Measurements from ENCODE around the gene MIER2.

The MIER2 gene

DNA sequence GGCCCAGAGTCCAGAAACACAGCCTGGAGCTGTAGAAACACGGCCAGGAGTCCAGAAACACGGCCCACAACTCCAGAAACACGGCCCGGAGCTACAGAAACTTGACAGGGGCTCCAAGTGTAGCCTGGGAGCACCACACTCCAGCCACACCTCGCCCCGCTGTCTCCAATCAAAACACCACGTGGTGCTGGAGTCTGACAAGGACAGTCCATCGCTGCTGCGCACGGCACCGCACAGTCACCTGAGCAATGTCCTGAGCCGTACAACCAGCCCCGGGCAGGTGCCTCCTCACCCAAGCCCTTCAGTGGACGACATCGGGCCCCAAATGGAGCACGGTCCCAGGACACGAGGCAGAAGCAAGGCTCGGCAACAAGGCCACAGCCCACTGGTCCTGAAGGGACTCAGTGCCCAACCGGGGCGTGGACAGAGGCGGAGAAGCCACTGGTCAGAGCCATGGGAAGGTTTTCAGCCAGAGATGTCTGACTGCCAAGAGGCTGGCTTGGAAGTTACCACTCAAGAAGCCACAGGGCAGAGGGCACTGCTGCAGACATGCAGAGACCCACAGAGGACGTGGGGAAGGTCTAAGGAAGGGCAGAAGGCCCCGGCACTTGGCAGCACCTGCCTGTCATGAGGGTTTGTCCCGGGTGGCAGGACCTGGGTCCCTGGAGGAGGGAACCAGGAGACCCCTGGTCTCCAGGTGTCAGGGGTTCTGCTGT is 33.7 kb downstream of the MIER2 start:
- H3K4me1 ChIP-seq (ENCODE audit: control insufficient read depth, insufficient read depth, low read length): no peaks in the 10 kb centered on the region
- no peak overlapping the region for H3K9ac ChIP-seq (ENCODE audit: low read depth, low read length)
- no peaks in the 10 kb centered on the region for H3K27me3 ChIP-seq (ENCODE audit: control insufficient read depth, insufficient read depth, low read length)
- H3K4me2 ChIP-seq (ENCODE audit: low read length): no peak overlapping the region
- peaks cover 75% of the 10 kb centered on the region for H3K36me3 ChIP-seq (ENCODE audit: insufficient read depth, low read length)
- H3K4me3 ChIP-seq (ENCODE audit: low read length): no peak overlapping the region
- no peaks in the 10 kb centered on the region for H3K9me3 ChIP-seq (replicated peaks; ENCODE audit: low read length)

DNA sequence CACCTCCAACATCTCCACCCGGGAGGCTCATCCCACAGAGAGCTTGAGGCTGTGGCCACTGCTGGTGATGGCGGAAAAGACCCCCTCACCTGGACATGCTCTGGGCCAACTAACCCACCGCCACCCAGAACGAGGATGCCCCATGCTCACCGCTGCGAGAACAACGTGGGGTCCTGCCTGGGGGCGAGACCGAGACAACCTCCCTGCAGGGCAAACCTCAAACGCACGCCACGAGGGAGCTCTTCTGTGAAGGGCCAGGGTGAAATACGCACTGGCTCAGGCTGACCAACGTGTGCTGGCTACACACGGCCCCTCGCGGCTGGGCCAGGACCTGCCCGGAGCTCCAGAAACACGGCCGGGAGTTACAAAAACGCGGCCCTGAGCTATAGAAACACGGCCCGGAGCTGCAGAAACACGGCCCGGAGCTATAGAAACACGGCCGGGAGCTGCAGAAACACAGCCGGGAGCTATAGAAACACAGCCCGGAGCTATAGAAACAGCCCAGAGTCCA is 34.4 kb downstream of the MIER2 start:
- no peak overlapping the region for H3K9ac ChIP-seq (ENCODE audit: low read depth, low read length)
- no peaks in the 10 kb centered on the region for H3K4me1 ChIP-seq (ENCODE audit: control insufficient read depth, insufficient read depth, low read length)
- no peaks in the 10 kb centered on the region for H3K27me3 ChIP-seq (ENCODE audit: control insufficient read depth, insufficient read depth, low read length)
- no peak overlapping the region for H3K4me3 ChIP-seq (ENCODE audit: low read length)
- H3K9me3 ChIP-seq (replicated peaks; ENCODE audit: low read length): no peaks in the 10 kb centered on the region
- H3K4me2 ChIP-seq (ENCODE audit: low read length): no peak overlapping the region
- peaks cover 72% of the 10 kb centered on the region for H3K36me3 ChIP-seq (ENCODE audit: insufficient read depth, low read length)

DNA sequence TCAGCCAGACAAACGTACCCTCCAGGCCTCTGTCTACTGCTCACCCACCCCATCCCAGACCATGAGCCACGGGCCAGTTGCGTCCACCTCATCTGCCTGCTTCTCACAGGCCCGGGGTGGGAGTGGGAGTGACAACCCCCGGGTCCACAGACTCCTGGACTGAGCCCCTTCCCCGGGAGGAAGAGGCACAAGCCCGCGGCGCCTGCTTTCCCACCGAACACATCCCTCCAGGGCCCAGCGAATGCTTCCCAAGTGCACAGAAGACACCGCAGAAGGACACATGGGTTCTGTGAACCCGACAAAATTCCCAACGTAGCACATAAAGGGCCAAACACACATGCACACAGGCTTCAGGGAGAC is 35.4 kb downstream of the MIER2 start:
- no peak overlapping the region for H3K9ac ChIP-seq (ENCODE audit: low read depth, low read length)
- no peak overlapping the region for H3K4me2 ChIP-seq (ENCODE audit: low read length)
- no peaks in the 10 kb centered on the region for H3K4me1 ChIP-seq (ENCODE audit: control insufficient read depth, insufficient read depth, low read length)
- H3K36me3 ChIP-seq (ENCODE audit: insufficient read depth, low read length): peaks cover 65% of the 10 kb centered on the region
- no peak overlapping the region for H3K4me3 ChIP-seq (ENCODE audit: low read length)
- no peaks in the 10 kb centered on the region for H3K27me3 ChIP-seq (ENCODE audit: control insufficient read depth, insufficient read depth, low read length)
- no peaks in the 10 kb centered on the region for H3K9me3 ChIP-seq (replicated peaks; ENCODE audit: low read length)

DNA sequence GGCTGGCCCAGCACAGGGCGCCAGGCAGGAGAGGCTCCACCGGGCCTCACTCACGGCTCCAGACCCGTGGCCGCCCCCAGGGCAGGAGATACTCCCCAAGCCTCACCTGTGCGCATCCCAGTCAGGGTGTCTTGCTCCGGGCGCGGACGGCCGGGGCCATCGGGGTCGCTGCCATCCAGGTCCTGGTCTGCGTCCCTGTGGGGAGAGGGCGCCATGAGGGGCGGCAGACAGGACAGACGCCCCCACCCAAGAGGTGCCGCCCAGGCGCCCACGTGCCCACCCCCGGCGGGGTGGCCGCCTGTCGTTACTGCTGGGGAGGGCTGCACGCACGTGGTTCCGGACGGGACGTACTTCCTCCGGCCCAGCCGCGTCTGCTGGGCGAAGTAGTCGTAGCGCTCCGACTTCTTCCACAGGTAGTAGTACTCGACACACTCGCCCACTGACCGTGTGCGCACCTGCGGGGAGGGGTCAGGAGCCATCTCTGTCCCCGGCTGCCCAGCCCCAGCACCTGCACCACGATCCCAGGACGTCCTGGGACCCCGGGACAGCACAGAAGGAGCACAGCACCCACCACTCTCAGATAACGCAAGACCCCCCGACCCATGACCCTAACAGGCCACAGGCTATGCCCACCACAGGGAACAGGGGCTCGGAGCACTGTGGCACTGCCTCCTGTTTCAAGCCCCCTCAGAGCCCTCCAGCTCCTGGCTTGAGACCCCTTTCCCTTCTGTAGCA is 36.0 kb downstream of the MIER2 start:
- Histone ChIP-seq H3K36me3 (ENCODE audit: insufficient read depth, low read length) (peaks cover 59% of the 10 kb centered on the region), H3K9me3 (replicated peaks; ENCODE audit: low read length) (no peaks in the 10 kb centered on the region), H3K27me3 (ENCODE audit: control insufficient read depth, insufficient read depth, low read length) (no peaks in the 10 kb centered on the region), H3K4me2 (ENCODE audit: low read length) (no peak overlapping the region), H3K9ac (ENCODE audit: low read depth, low read length) (no peak overlapping the region), H3K4me3 (ENCODE audit: low read length) (no peak overlapping the region), H3K4me1 (ENCODE audit: control insufficient read depth, insufficient read depth, low read length) (no peaks in the 10 kb centered on the region)

DNA sequence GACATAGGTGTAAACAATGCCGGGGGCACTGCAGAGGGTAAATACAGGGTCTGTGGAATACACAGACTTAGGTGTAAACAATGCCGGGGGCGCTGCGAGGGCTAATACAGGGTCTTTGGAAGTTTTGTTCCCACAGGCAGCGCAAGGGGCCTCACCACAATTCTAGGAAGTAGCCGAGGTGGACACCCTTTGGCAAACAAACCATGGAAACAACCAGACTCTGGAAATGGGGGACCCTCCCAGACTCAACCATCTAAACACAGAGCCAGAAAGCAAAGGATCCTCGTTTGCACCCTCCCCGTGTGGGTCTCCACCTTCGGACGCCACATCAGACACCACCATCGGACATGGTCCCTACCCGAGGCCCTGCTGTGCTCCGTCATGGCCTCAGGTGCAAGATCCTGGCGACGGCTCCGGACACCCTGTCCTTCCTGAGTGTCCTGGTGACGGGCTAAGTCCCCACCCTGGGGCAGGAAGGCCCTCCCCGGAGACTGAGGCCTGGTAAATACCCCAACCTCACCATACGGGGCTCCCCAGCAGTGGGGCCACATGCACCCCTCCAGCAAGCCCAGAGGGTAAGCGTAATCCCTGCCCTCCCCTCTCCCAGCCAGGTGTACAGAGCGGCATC is 36.7 kb downstream of the MIER2 start:
- H3K9me3 ChIP-seq (replicated peaks; ENCODE audit: low read length): no peaks in the 10 kb centered on the region
- no peaks in the 10 kb centered on the region for H3K27me3 ChIP-seq (ENCODE audit: control insufficient read depth, insufficient read depth, low read length)
- no peaks in the 10 kb centered on the region for H3K4me1 ChIP-seq (ENCODE audit: control insufficient read depth, insufficient read depth, low read length)
- H3K4me3 ChIP-seq (ENCODE audit: low read length): no peak overlapping the region
- no peak overlapping the region for H3K9ac ChIP-seq (ENCODE audit: low read depth, low read length)
- H3K36me3 ChIP-seq (ENCODE audit: insufficient read depth, low read length): peaks cover 54% of the 10 kb centered on the region
- no peak overlapping the region for H3K4me2 ChIP-seq (ENCODE audit: low read length)

DNA sequence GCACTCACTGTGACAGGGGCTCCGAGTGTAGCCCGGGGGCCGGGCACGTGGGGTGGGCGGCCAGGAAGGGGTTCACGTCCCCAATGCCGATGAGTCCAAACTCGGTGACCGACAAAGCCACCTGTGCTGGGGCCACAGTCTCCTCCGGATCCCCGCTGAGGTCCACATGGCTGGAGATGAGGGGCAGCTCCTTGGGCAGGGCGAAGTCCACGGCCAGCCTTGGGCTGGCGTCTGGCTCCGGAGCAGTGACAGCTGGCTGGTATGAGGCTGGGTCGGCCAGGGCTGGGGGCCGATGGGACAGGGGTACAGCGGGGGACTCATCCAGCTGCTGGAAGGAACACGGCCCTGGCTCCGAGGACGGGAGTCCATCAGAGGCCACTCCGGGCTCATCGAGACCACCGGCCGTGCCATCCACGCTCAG is 37.5 kb downstream of the MIER2 start:
- H3K4me2 ChIP-seq (ENCODE audit: low read length): no peak overlapping the region
- H3K4me1 ChIP-seq (ENCODE audit: control insufficient read depth, insufficient read depth, low read length): no peaks in the 10 kb centered on the region
- H3K9me3 ChIP-seq (replicated peaks; ENCODE audit: low read length): no peaks in the 10 kb centered on the region
- no peak overlapping the region for H3K4me3 ChIP-seq (ENCODE audit: low read length)
- H3K27me3 ChIP-seq (ENCODE audit: control insufficient read depth, insufficient read depth, low read length): no peaks in the 10 kb centered on the region
- H3K36me3 ChIP-seq (ENCODE audit: insufficient read depth, low read length): peaks cover 54% of the 10 kb centered on the region
- H3K9ac ChIP-seq (ENCODE audit: low read depth, low read length): no peak overlapping the region

DNA sequence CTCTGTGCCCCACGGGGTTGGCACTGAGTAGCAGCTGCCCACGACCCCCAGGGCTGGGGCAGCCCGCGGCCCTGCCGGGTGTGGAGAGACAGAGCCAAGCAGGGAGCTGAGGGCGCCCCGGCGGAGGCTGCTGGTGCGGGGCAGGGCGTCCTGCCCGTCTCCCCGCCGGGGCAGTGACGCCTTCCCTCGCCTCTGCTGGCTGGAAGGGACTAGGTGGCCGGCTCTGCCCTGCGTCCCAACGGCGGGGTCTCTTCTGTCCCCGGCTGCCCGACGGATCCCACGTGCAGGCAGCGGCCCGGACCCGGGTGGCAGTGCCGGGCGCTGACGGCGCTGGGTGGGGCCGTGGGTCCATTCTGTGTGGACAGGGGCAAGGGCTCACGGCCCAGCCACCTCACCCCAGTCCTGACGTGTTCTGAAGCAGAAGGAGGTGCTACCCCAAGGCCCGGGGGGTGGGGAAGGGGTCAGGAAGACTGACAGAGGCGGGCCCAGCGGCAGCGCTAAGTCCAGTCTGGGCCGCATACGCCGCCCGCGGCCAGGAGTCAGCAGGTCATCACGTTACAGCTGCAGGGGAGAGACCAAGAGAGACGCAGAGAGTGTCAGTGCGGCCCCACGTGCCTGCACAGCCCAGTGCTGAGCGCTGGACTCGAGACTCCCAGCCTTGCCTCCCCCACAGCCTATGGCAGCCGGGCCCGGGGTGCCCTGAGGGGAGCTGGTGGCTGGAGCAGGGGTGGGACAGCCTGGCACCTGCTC is 38.3 kb downstream of the MIER2 start:
- Histone ChIP-seq H3K9ac (ENCODE audit: low read depth, low read length) (no peak overlapping the region), H3K4me3 (ENCODE audit: low read length) (no peak overlapping the region), H3K36me3 (ENCODE audit: insufficient read depth, low read length) (peaks cover 49% of the 10 kb centered on the region), H3K27me3 (ENCODE audit: control insufficient read depth, insufficient read depth, low read length) (no peaks in the 10 kb centered on the region), H3K9me3 (replicated peaks; ENCODE audit: low read length) (no peaks in the 10 kb centered on the region), H3K4me1 (ENCODE audit: control insufficient read depth, insufficient read depth, low read length) (no peaks in the 10 kb centered on the region), H3K4me2 (ENCODE audit: low read length) (no peak overlapping the region)

DNA sequence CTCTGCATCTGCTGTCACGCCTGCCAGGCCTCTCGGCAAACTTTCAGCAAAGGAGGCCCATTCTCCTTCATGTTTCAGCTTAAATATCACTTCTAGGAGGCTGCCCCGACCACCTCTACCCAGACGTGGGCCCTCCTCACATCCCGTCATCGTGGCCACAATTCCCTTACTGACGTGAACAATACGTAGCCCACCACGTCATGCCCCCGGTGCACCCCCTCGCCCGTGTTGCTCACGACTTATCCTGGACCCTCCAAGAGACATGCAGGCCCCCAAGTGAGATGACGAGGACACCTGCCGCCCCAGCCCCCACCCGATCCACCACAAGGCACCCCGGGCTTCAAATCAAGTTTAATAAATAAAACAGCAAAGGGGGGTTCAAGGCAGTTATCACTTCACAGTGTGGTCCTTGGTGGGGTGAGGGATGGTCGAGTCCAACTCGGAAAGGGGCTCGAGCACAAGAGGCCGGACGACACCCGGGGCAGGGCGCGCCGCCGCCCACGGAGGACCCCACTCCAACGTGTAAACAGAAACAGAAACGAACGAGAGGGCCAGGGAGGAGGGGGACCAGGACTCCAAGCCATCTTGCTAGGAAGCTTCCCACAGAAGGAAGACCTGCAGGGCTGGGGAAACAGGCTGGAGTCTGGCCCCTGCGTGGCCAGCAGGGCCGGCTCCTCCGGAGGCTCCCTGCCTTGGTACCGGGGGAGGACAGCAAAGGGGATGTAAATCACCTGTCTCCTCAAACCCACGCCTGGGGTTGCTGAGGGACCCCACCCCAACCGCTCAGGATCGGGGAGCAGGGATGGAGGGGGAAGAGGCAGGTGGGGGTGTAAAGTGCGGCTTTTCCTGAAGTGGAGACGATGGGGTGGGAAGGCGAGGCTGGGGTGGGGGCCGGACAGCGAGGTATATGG is 39.1 kb downstream of the MIER2 start:
- H3K4me3 ChIP-seq (ENCODE audit: low read length): no peak overlapping the region
- no peaks in the 10 kb centered on the region for H3K27me3 ChIP-seq (ENCODE audit: control insufficient read depth, insufficient read depth, low read length)
- H3K4me1 ChIP-seq (ENCODE audit: control insufficient read depth, insufficient read depth, low read length): no peaks in the 10 kb centered on the region
- H3K36me3 ChIP-seq (ENCODE audit: insufficient read depth, low read length): peaks cover 41% of the 10 kb centered on the region
- H3K4me2 ChIP-seq (ENCODE audit: low read length): no peak overlapping the region
- no peak overlapping the region for H3K9ac ChIP-seq (ENCODE audit: low read depth, low read length)
- H3K9me3 ChIP-seq (replicated peaks; ENCODE audit: low read length): no peaks in the 10 kb centered on the region

DNA sequence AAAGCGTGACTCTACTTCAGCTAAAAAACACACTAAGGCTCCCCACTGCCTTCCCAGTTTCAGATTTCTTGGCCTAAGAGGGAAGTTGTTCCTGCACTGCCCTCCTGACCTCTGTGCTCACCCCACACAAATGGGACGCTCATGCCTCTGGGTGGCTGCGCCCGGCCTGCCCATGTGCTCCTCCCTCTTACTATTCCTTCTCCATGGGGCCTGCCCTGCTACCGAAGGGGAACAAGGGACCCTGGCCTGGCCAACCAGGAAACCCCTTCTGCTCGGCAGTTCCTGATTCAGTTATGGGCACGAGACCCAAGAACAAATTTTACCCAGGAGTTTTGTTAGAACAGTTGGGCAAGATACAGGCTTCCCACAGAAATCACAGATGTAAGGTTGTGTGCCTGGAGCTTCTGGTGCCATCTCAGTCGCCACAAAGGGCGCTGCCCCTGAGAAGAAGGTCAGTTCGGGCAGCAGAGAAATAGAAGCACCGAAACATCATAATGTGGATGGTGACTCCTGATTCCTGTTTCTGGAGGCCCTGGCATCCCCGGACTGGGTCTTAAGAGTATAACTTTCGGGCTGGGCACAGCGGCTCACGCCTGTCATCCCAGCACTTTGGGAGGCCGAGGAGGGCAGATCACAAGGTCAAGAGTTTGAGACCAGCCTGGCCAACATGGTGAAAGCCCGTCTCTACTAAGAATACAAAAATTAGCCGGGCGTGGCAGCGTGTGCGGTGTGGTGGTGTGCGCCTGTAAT is 47.9 kb downstream of the MIER2 start:
- Histone ChIP-seq H3K9me3 (replicated peaks; ENCODE audit: low read length) (no peaks in the 10 kb centered on the region), H3K4me1 (ENCODE audit: control insufficient read depth, insufficient read depth, low read length) (peaks cover 9% of the 10 kb centered on the region), H3K4me2 (ENCODE audit: low read length) (no peak overlapping the region), H3K36me3 (ENCODE audit: insufficient read depth, low read length) (no peaks in the 10 kb centered on the region), H3K4me3 (ENCODE audit: low read length) (no peak overlapping the region), H3K27me3 (ENCODE audit: control insufficient read depth, insufficient read depth, low read length) (peaks cover 34% of the 10 kb centered on the region), H3K9ac (ENCODE audit: low read depth, low read length) (no peak overlapping the region)

DNA sequence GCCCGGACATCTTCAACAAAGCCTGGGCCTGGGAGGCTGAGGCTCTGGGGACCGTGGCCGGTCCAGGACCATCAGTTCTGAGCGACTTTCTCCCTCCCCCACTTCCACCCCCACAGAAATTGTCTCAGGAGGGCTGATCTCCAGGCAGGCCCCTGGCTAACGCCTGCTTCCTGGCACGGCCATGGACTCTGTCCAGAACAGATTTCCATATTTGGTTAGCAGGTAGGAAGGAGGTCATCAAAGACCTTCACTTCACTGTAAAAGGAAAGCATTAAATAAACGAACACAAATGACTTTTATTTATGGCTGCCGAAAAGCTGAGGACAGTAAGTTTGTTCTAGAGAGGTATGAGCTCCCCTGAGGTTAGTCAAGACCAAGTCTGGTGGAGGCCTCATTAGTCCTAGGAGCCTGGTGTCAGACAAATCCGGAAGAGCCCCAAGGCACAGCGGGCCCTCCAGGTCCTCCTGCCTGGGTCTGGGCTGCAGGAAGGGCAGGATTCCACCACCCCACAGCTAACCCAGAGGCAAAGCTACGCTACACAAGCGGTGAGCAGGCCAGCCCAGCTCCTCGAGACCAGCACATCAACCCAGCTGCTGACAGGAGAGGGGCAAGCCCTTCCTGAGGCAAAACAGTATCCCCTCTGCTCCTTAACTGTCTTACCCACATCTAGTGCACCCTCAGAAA is 48.8 kb downstream of the MIER2 start:
- H3K9ac ChIP-seq (ENCODE audit: low read depth, low read length): no peak overlapping the region
- H3K4me1 ChIP-seq (ENCODE audit: control insufficient read depth, insufficient read depth, low read length): peaks cover 13% of the 10 kb centered on the region
- no peaks in the 10 kb centered on the region for H3K9me3 ChIP-seq (replicated peaks; ENCODE audit: low read length)
- H3K36me3 ChIP-seq (ENCODE audit: insufficient read depth, low read length): no peaks in the 10 kb centered on the region
- no peak overlapping the region for H3K4me3 ChIP-seq (ENCODE audit: low read length)
- peaks cover 35% of the 10 kb centered on the region for H3K27me3 ChIP-seq (ENCODE audit: control insufficient read depth, insufficient read depth, low read length)
- H3K4me2 ChIP-seq (ENCODE audit: low read length): no peak overlapping the region
